HL-60 (cell line): ENCODE data around the gene RIOK3.

Experiments
- DNase-seq, 2 experiments: peaks; one replicate each; pipeline ENCODE4 v3.0.0-alpha.2; 2010 to 2020; ENCODE audit warnings: low read depth in 1 of 2, low spot score in 1 of 2
- H3K27ac ChIP-seq: fragments of 250-450 bp; sonication (Bioruptor Pico); replicated peaks from 2 replicates; pipeline ENCODE4 v1.5.1; 2020; ENCODE audit warnings: mild to moderate bottlenecking, moderate library complexity
- H3K27me3 ChIP-seq: fragments of 250-450 bp; sonication (Bioruptor Pico); 2 replicates; pipeline ENCODE4 v1.5.1; 2021; ENCODE audit warnings: mild to moderate bottlenecking, moderate library complexity; ENCODE audit not compliant: insufficient read depth, poor library complexity, severe bottlenecking
- H3K4me3 ChIP-seq: replicated peaks from 2 replicates; pipeline ENCODE4 v1.5.1; 2011; ENCODE audit warnings: mild to moderate bottlenecking, control low read depth, low read length; ENCODE audit not compliant: insufficient read depth
- CTCF ChIP-seq: IDR thresholded peaks from one replicate; pipeline ENCODE4 v1.5.1; 2011; ENCODE audit warnings: low read length, control low read depth, inconsistent platforms; ENCODE audit not compliant: insufficient read depth
- GABPA ChIP-seq: IDR thresholded peaks from 2 replicates; pipeline ENCODE4 v1.6.1; 2012; ENCODE audit warnings: low read depth
- POLR2AphosphoS5 ChIP-seq: IDR thresholded peaks from 2 replicates; pipeline ENCODE4 v1.6.1; 2012; ENCODE audit warnings: low read depth
- REST ChIP-seq: IDR thresholded peaks from 2 replicates; pipeline ENCODE4 v1.6.1; 2012; ENCODE audit warnings: low read depth; ENCODE audit not compliant: insufficient replicate concordance
- SPI1 ChIP-seq: IDR thresholded peaks from 2 replicates; pipeline ENCODE4 v1.6.1; 2012; ENCODE audit warnings: low read depth, mild to moderate bottlenecking, borderline replicate concordance

Gene RIOK3

GRCh38 chr18:23406271-23406787, 46.8 kb upstream of the RIOK3 start:
- TF ChIP-seq SPI1 (no peak), POLR2AphosphoS5 (no peak), REST (no peak), GABPA (no peak), CTCF (no peak)
- Histone ChIP-seq H3K27me3 (no peaks in the 10 kb centered on the region), H3K4me3 (no peak overlapping the region), H3K27ac (no peak overlapping the region)
- DNase-seq = no peak

- no peak overlapping the region for H3K4me3 ChIP-seq
- TF ChIP-seq GABPA = no peak
- no peak for TF ChIP-seq CTCF
- TF ChIP-seq POLR2AphosphoS5 = no peak
- TF ChIP-seq REST = no peak
- no peak for TF ChIP-seq SPI1
- no peaks in the 10 kb centered on the region for H3K27me3 ChIP-seq
- no peak for DNase-seq
- H3K27ac ChIP-seq = no peak overlapping the region
These were observed 40.6 kb upstream of the RIOK3 start for GRCh38 chr18:23412351-23412964.

GRCh38 chr18:23415515-23415914, 37.6 kb upstream of the RIOK3 start:
- peak; percentile 72; the same call in 1 of the 2 replicates for TF ChIP-seq POLR2AphosphoS5
- peak; percentile 37; the same call in 1 of the 2 replicates for TF ChIP-seq SPI1
- no peak for TF ChIP-seq GABPA
- TF ChIP-seq CTCF = no peak
- TF ChIP-seq REST = no peak
- peak; percentile 32 to 77 for DNase-seq
- H3K27me3 ChIP-seq = no peaks in the 10 kb centered on the region
- H3K27ac ChIP-seq = peak overlapping the region; percentile 68
- no peak overlapping the region for H3K4me3 ChIP-seq
